GM10266 (cell line): ENCODE data around the gene GAS6.
"Not testable (repeated sequence)": the region's sequence is repeated elsewhere in the genome, so short reads cannot be mapped to it uniquely, and the experiment has no call there.

Experiments used
- DNase-seq: peaks from one replicate; pipeline ENCODE4 v3.0.0; 2012; ENCODE audit errors: extremely low spot score
- TF ChIP-seq, protein P1 (sequence below): IDR thresholded peaks from 2 replicates; pipeline ENCODE4 v1.5.1; 2012; ENCODE audit warnings: mild to moderate bottlenecking, low read depth; ENCODE audit not compliant: control insufficient read depth, insufficient read depth; ENCODE audit errors: missing control alignments

Gene GAS6

DNA sequence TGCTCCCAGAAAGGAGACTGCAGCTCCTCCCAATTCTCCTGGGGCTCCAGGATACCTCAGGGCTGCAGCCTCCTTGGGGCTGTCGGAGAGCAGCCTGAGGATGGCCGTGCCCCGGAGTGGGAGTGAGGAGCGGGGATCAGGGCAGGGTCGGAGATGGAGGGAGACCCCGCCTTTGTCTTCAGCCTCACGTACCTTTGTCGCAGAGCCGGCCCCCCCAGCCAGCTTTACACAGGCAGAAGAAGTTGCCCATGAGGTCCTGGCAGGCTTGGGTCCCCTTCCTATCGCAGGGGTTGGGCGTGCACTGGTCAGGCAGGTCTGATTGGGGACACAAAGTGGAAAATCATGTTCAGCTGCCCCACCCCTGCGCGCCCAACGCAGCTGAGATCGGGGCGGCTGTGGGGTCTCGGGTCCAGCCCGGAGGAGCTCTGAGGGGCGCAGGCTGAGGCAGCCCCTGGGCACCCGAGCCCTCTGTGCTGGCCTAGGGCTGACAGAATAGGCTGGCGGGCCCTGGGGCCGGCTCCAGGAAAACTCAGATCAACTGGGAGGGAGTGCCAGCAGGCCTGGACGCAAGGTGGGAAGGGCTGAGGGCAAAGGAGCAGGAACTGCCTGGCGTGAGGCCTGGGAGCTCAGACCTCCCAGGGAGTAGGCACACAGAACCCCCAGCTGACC, 24.2 kb downstream of the GAS6 start:
- no peak for DNase-seq
- TF ChIP-seq, protein P1, sequence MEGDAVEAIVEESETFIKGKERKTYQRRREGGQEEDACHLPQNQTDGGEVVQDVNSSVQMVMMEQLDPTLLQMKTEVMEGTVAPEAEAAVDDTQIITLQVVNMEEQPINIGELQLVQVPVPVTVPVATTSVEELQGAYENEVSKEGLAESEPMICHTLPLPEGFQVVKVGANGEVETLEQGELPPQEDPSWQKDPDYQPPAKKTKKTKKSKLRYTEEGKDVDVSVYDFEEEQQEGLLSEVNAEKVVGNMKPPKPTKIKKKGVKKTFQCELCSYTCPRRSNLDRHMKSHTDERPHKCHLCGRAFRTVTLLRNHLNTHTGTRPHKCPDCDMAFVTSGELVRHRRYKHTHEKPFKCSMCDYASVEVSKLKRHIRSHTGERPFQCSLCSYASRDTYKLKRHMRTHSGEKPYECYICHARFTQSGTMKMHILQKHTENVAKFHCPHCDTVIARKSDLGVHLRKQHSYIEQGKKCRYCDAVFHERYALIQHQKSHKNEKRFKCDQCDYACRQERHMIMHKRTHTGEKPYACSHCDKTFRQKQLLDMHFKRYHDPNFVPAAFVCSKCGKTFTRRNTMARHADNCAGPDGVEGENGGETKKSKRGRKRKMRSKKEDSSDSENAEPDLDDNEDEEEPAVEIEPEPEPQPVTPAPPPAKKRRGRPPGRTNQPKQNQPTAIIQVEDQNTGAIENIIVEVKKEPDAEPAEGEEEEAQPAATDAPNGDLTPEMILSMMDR: no peak

DNA sequence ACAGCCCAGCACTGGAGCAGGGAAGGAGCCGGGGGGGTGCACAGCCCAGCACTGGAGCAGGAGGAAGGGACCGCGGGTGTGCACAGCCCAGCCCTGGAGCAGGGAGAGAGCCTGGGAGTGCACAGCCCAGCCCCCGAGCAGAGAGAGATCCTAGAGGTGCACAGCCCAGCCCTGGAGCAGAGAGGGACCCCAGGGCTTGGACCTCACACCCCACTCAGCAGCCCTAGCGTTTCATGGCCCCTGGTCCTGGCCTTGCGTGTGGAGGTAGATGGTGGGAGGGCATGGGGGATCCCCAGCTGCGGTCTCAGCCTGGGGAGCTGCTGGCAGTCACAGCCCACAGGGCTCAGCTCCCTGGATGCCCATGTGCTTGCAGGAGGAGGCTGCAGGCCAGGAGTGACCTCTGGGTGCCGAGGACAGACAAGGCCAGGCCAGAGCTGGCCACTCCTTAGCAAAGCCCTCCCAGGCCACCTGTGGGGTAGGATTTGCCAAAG, 25.1 kb downstream of the GAS6 start:
- TF ChIP-seq, protein P1: no peak
- DNase-seq: no peak

DNA sequence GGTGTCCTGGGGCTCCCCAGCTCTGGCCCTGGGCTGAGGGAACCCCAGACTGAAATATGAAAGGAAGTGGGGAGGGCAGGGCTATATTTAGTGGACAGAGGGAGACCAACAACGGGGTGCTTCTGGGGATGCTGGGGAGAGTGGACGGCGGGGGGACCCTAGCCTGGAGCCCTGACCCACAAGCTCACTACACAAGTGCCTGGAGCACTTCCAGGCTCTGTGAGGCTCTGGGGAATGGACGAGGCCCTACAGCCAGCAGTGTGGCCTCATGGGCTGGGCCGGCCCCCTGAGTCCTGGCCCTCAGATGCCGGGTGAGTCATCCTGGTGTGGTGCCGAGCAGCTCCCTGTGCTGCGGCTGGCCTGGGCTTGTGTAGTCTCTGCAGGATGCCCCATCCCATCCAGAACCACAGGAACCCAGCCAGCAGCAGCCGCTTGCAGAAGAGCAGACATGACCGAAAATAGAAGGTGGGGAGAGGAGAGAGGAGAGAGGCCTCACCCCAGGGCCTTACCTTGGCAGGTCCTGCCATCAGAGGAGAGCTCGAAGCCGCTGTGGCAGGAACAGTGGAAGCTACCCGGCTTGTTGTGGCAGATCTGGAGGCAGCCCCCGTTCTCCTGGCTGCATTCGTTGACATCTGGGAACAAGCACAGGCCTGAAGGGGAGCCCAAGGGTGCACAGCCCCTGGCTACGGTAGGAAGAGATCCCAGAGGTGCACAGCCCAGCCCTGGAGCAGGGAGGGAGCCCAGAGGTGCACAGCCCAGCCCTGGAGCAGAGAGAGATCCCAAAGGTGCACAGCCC, 26.1 kb downstream of the GAS6 start:
- no peak for DNase-seq
- TF ChIP-seq, protein P1: no peak

DNA sequence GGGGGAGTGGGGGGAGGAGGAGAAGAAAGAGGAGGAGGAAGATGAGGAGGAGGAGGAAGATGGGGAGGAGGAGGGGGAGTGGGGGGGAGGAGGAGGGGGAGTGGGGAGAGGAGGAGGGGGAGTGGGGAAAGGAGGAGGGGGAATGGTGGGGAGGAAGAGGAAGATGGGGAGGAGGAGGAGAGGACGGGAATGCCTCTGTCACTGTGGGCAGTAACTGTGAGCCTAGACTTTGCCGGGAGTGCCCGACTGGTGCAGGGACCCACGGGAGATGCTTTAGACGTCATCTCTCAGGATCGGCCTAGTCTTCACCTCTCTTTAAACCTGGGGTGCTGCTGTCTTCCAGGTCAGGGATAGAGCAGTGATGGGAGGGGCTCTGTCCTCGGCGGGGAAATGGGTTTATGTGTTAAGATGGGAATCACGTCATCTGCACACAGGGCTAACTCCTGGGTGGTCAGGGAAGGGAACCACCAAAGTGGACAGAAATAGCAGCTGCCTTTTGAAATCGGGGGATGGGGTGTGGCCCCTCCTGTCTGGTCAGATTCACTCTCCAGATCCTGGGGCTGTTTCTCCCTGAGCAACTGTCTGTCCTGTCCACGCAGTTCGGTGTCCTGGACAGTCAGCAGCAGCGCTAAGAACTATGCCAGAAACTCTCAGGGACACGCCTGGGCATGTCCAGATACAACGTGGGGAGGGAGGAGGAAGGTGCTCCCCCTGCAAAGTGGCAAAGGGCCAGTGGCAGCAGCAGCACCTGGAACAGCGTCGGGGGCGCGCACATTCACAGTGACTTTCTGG, 26.9 kb downstream of the GAS6 start:
- DNase-seq: peak; percentile 43
- TF ChIP-seq, protein P1: no peak

DNA sequence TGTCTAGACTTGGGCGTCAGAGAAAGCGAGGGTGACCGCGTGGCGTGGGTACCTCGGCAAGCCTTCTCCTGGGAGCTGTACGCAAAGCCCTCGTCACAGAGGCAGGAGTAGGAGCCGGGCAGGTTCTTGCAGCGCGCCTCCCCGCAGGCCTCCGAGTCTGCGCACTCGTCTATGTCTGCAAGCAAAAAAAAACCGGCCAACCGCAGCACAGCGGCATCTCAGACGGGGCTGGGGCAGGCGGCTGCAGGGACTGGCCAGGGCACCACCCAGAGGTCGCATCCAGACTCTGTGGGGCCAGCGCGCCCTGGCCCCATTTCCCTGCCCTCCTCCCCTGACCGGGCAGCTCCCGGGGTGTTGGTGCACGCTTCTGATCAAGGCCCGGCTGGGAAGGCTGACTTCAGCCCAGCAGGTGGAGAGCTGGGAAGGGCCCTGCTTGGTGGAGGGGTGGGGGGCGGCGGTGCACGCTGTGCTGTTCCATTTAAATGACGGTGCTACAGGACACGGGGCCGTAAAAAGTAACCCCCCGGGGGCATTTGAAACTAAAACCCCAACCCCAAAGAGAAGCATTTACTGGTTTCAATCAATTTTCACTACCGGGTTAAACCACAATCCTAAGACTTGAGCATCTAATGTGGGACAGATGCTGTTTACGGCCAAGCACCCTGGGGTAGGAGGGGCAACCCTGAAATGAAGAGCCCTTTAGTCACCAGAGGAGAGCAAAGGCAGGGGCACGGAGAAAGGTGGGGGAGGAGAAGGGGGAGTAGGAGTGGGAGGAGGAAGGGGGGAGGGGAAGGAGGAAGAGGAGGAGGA, 28.2 kb downstream of the GAS6 start:
- peak; percentile 36 for DNase-seq
- TF ChIP-seq, protein P1: no peak

DNA sequence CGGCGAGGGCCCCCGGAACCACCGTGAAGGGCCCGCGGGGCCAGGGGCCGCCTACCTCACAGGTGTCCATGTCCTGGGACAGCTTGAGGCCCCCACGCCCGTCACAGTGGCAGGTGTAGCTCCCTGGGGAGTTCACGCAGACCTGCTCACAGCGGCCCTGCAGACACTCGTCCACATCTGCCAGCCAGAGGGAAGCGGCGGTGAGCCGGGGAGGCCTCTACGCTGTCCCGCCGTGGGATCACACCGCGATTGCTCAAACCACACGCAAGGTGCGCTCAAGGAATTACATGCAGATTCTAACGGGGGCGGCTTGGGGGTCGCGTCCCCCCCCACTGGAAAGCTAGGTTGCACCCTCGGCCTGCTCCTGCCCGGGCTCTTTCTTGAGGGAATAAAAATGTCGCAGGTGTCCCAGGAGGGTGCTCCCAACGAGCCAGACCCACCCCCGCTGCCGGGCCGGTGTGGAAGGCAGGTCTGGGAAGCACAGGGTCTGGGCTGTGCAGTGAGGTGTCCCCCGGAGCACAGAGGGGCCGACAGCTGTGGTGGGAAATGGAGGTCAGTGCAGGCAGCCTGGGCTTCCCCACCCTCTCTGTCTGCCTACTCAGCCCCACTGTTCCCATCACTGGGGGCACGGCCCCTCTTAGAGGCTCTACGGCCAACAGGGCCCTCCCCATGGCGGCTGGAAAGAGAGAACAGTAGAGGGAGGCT, 29.2 kb downstream of the GAS6 start:
- TF ChIP-seq, protein P1: no peak
- no peak for DNase-seq

DNA sequence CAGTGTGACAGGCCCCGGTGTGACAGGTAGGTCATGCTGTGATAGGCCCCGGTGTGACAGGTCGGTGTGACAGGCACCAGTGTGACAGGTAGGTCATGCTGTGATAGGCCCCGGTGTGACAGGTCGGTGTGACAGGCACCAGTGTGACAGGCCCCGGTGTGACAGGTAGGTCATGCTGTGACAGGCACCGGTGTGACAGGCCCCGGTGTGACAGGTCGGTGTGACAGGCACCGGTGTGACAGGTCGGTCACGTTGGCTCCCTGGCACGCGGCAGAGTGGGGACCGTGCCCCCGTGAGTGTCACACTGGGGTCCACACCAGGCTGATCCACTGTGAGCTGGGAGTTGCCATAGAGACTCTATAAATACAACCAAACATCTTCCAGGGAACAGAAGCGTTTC, 29.9 kb downstream of the GAS6 start:
- DNase-seq: not testable (repeated sequence)
